GM19351 (cell line): Measurements from ENCODE around the gene LY9.

Experiments used
- ATAC-seq: cut with Tn5 transposase; IDR thresholded peaks from one replicate; pipeline ENCODE4 v1.9.1; 2021; ENCODE audit warnings: mild to moderate bottlenecking, moderate library complexity; ENCODE audit not compliant: unreplicated experiment

The LY9 gene, protein sequence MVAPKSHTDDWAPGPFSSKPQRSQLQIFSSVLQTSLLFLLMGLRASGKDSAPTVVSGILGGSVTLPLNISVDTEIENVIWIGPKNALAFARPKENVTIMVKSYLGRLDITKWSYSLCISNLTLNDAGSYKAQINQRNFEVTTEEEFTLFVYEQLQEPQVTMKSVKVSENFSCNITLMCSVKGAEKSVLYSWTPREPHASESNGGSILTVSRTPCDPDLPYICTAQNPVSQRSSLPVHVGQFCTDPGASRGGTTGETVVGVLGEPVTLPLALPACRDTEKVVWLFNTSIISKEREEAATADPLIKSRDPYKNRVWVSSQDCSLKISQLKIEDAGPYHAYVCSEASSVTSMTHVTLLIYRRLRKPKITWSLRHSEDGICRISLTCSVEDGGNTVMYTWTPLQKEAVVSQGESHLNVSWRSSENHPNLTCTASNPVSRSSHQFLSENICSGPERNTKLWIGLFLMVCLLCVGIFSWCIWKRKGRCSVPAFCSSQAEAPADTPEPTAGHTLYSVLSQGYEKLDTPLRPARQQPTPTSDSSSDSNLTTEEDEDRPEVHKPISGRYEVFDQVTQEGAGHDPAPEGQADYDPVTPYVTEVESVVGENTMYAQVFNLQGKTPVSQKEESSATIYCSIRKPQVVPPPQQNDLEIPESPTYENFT

DNA sequence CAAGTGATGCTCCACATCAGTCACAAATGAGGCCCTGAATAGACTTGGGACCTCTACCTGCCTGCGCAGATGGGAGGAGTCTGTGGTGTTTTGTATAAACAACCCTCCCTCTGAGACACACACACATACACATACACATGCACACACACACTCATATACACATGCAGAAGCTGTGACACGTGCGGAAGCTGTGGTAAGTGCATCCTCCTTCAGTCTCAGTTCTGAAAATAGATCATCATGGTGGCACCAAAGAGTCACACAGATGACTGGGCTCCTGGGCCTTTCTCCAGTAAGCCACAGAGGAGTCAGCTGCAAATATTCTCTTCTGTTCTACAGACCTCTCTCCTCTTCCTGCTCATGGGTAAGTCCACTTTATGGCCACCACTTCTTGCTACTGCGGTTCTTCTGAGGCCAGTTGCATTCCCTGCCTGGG is at the start of gene LY9:
LY9 (plus strand) TSS at position 224 of the 433 bp plus-strand sequence; CDS start at position 238, 14 bp downstream.
- ATAC-seq = peak; percentile 70

DNA sequence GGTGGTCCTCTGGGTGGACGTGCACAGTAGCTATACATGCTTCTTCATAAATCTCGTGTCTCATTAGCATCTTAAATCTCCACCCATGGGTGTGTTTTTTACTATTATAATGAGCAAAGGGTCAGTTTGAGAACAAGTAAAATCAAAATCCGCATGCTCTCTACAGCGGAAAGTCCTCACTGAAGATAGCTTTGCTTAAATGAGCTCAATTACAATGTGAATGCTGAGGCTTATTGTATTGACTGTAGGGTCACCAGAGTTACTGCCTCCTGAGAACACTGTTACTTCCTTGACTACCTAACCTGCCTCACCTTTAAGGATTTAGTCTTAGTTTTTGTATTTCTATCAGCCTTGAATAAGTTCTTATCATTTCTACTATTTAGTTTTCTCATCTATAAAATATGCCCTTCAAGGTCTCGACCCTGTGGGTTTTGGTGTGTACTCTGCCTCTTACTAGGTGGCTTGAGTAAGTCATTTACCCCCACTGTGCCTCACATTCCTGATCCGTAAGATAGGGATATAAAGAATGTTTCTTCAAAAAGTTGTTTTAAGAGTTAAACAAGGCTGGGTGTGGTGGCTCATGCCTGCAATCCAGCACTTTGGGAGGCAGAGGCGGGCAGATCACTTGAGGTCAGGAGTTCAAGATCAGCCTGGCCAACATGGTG is 49.0 kb upstream of the LY9 start:
- ATAC-seq = no peak

DNA sequence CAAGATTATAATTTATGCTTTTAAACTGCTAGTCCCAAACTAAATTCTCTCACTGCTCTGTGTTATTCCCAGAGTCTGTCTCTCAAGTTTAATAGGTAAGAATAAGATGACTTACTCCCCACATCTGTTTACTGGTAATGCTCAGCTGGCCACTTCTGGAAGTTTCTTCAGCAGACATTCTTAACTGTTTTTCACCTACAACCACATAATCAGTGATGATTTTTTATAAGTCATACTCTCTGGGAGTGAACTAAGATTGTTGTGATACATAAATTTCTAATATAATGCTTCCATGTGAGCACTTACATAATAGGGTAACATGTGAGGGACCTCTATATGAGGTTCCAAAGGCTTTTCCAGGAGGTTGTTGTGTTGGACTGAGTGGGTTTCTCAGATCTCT is 48.3 kb upstream of the LY9 start:
- ATAC-seq = no peak

DNA sequence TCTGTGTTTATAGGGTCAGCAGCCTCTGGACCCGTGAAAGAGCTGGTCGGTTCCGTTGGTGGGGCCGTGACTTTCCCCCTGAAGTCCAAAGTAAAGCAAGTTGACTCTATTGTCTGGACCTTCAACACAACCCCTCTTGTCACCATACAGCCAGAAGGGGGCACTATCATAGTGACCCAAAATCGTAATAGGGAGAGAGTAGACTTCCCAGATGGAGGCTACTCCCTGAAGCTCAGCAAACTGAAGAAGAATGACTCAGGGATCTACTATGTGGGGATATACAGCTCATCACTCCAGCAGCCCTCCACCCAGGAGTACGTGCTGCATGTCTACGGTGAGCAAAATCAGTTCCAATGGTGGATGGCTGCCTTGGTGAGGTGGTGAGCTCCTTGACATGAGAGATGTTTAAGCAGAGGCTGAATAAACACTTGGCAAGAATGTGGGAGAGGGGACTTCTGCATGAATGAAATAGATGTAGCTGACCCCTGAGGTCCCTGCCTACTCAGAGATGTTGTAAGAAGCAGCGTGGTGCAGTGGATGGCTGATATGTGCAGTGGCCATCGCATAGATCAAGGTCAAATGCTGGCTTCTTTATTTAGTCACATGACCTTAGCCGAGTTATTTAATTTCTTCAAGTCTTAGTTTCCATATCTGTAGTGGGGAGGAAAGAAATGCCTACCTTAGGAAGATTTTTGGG is 47.6 kb upstream of the LY9 start:
- ATAC-seq = no peak

DNA sequence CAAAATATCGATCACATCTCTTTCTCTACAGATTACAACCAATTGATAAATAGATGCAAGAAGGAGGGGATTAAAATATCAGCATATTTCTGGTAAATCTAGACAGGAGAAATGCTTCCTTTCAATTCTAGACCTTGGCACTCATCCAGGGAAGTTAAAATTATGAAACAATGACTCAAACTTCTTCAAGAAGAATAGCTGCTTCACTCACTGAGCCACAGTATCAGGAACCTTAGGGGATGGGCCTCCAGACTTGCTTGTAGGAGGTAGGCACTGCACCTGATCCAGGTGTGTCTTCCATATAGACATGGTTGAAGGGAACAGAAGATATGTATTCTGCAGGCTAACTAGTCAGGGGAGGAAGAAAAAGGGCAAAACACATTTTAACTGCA is 47.1 kb upstream of the LY9 start:
- ATAC-seq = no peak

DNA sequence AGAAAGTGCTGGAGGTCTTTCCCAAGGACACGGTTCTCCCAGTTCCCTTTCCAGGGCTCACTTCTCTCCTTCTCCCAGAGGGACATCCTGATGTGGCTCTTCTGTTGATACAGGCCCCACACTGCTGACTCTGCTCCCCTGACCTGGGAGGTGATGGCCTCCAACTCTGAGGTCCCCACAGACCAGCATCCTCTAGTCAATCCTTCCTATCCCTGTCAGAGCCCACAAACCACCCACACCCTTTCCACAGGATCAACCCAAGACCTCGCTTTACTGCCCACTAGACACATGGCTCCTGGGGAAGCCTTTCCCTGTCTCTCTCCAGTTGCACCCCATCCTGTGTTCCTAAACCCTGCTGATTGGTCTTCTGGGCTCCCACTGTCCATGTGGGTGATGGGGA is 45.4 kb upstream of the LY9 start:
- no peak for ATAC-seq

DNA sequence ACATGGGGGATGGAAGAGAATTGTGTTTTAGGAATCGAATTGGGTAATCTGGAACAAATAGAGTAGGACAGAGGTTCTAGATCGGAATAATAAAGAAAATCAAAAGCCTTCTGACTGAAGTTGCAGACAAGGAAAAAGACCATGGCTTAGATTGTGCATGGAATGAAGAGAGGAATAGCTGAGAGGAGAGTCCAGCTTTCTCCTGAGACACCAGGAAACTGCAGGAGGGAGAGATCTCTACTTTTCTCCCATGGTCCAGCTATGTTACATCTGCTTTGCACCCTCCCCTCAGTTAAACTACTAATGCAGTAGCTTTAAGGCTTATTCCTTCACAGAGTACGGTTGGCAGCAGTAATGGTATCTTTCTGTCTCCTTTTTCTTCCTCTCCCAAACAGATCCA is 43.6 kb upstream of the LY9 start:
- no peak for ATAC-seq

DNA sequence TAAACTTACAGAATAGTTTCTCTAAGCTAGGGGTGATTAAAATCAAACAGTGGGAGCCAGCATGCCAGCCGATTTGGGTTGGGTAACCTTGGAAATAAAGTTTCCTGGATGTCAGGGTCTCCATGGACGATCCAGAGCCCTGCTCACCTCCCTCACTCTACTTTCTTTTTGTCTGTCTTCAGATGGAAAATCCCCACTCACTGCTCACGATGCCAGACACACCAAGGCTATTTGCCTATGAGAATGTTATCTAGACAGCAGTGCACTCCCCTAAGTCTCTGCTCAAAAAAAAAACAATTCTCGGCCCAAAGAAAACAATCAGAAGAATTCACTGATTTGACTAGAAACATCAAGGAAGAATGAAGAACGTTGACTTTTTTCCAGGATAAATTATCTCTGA is 43.0 kb upstream of the LY9 start:
- no peak for ATAC-seq

DNA sequence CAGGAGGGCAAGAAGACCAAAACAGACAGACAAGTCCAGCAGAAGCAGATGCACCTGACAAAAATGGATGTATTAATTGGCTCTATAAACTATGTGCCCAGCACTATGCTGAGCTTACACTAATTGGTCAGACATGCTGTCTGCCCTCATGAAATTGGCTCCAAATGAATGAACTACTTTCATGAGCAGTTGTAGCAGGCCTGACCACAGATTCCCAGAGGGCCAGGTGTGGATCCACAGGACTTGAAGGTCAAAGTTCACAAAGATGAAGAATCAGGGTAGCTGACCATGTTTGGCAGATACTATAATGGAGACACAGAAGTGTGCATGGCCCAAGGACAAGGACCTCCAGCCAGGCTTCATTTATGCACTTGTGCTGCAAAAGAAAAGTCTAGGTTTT is 42.4 kb upstream of the LY9 start:
- no peak for ATAC-seq

DNA sequence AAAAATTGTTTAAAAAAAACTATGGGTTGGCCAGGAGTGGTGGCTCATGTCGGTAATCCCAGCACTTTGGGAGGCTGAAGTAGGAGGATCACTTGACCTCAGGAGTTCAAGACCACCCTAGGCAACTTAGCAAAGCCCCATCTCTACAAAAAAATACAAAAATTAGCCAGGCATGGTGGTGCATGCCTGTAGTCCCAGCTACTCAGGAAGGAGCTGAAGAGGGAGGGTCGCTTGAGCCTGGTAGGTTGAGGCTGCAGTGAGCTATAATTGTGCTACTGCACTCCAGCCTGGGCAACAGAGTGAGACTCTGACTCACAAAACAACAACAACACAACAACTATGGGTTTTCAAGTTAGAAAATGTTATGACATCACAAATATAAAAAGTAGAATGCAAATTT is 40.5 kb upstream of the LY9 start:
- no peak for ATAC-seq

DNA sequence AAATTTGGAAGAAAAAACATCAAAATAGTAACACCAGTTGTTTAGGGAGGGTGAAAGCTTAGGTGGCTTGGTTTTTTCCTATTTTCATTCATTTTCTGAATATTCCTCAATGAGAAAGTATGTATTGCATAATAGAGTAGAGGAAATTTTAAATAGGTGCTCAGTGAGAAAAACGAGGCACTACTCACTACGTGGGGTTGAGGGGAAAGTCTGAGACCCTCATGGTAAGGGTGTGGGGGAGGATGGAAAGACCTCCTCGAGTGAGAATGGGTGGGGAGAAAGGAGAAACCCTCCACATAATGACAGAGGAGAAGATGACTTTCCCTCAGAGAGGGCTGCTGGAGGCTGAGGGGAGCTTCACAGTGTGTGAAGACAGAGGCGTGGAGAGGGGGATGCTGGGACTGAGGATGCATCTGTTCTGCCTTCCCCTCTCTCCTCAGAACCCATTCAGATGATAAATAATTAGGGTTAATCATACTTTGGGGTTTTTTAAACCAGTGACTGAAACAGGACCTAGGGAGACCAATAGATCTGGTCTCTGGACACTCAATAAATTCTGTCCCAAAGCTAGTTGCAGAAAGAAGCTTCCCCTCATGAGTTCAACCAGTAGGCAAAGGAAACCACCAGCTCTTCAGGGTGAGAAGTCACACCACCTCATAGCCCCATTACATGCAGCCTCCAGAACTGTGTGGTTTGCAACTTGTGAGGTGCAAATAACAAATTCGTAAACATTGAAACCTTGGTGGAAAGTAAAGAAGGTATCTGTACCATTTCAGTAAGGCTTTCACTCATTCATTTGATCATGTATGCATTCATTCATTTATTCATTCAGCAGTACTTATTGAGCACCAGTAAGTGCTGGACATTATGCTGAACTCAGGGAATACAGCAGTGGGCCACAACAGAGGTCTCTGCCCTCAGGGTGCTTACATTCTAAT is 39.8 kb upstream of the LY9 start:
- ATAC-seq = peak; percentile 65

DNA sequence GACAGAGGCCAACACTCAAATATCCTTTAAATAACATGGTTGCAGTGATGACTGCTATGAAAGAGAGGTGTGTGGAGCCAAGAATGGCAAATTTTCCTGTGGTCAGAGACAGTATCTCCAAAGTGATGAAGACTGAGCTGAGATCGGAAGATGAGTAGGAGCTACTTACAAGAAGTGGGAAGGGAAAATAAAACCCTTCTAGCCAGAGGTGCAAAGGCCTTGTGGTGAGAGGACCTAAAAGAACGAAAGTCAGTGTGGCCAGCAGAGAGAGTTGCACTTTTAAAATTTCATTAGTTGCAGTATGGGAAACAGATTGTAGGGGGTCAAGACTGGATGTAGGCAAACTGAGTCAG is 39.1 kb upstream of the LY9 start:
- ATAC-seq = peak; percentile 26

DNA sequence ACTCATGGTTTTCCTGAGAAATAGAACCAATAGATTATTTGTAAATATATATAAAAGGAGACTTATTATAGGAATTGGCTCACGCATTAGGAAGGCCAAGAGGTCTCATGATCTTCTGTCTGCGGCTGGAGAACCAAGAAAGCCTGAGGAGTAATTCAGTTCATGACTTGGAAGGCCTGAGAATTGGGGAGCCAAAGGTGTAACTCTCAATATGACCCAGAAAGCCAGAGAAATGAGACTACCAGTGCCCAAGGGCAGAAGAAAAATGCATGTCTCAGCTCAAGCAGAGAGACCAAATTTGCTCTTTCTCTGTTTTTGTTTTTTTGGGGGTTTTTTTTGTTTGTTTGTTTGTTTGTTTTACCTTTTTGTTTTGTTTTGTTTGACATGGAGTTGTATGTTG is 37.5 kb upstream of the LY9 start:
- ATAC-seq = no peak

DNA sequence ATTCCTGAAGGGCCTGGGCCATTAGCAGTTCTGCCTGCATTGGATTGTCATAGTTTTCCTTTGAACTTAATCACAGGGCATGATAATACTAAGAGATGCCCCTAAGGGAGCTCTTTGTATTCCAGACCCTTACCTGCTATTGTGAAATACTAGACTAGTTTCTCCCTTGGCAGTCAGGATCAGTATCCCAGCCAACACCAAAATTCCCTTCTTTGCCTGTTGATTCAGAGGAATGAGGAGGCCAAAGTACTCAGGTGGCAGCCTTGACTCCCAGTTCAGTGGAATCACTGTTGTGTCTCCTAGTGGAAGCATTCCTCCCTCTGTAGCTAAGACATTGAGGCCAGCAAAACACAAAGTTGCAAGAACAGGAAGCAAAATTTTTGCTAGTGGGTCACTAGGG is 36.2 kb upstream of the LY9 start:
- no peak for ATAC-seq

DNA sequence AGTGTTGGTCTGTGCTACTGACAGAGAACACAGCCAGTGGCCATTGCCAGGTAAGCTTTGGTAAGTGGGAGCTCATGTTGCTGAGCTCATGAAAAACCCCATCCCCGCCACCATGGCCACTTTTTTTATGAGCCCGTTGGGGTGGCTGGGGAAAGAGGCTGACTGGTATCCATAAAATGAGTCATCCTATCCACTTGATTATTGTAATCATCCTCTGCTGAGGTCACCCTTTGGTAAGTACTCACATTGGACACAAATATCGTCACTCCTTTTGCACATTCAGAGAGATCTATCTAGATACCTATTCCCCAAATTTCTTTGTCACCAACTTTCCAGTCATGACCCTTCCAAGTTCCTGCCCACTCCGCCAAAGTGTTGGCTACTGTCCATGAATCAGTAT is 34.9 kb upstream of the LY9 start:
- ATAC-seq = no peak

DNA sequence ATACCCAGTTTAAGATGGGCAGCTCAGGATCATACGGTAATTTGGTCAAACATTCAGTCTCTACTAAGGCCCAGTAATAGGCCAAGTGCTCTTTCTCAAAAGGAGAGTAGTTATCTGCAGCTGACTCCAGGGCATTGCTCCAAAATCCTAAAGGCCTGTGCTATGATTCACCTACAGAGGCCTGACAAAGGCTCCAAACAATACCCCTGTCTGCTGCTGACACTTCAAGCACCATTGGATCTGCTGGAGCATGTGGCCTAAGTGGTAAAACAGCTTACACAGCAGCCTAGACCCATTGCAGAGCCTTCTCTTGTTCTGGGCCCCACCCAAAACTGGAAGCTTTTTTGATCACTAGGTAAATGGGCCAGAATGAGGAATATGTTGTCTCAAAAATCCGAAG is 34.1 kb upstream of the LY9 start:
- ATAC-seq = no peak

DNA sequence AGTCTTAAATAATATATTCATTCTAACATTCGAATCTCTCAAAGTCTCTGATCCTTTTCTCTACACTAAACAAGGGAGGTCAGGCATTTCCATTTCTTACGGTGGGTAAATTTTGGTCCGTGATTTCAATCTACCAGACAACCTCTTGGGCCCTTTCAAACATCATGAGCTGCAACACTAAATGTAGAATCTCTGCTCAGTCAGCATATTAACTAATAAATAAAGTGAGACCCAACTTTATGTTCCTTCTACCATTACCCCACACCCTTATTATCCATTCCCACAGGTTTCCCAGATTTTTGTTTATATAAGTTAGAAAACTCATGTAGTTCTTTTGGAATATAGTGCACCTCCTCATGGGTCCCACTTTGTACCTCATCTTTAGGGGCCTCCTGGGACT is 32.0 kb upstream of the LY9 start:
- ATAC-seq = no peak

DNA sequence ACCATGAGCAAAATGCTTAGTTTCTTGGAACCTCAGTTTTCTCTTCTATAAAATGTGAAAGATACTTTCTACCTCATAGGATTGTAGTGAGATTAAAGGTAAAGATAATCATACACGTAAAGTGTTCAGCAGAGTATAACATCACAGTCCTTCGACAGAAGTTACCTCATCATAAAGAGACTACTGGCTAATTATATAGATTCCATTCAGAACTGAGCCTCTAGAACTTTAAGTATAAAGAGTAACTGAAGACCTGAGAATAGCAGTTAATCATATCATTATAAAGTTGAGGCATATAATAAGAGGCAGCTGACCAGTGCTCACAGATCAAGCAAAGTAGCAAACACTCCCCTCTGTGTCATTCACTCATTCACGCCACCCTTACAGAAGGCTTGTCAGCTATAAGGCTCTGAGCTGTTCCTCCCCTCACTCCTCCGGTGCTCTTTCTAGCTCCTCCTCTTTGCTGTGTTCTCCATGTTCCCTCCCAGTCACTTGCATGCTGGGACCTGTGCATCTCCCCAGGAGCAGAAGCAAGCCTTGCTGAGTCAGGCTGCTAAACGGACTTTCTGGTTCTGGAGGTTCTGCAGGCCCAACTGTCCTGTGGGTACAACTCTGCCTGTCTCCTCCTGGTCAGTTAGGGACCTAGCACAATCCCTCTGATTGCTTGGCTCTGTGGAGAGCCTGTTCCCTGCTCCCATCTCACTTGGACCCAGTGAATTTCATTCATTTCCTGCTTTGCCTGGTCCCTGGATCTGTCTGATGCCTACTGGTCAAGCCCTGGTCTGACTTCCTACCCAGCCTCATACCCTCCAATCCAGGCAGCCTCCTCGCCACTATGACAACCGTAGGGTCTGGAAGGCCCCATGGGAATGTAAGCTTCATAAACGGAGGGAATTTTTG is 28.3 kb upstream of the LY9 start:
- peak; percentile 83 for ATAC-seq

DNA sequence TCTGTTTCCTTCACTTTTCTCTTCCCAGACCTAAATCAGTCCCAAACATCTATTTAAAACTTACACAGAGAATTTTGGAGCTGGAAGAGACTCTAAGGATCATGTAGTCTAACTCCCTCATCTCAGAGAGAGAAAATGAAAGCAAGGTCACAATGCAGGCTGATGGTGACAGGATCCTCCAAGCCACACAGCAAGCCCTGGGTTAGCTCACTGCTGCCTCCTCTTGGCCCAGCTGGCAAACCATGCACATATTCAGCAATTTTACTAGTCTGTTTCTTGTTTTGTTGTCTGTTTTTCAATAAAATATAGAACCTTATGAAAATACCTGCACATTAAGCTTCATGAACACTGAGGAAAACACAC is 27.7 kb upstream of the LY9 start:
- ATAC-seq = peak; percentile 83

DNA sequence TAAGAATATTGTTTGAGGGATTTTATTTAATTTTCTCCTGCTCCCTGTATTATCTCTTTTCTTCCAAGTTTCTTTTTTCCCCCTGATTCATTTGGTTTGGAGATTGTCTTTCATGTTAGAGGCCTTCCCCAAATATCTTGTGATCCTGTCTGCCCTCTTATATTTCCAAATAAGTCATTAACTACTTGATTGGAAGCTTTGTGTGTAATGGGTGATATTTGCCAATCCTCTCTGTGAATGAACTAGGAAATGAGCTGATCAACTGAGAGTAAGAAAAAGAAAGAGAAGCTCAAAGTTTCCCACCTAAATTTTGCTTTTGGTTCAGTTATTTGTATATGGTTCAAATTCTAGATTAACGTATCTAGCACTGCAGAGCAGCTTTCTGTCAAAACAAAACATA is 23.6 kb upstream of the LY9 start:
- no peak for ATAC-seq
